Naive B cell (primary cell): Measurements from ENCODE around the gene LILRB5. TPM values are rescaled to one million over a fixed set of nuclear protein-coding genes. Genes with fewer than 3 reads are reported as not detected.

Experiments used
- ATAC-seq, 2 donors: fragments of 150-1000 bp; cut with Tn5 transposase; 2 replicates each; pipeline ENCODE4 v1.10.0; 2021; ENCODE audit warnings: low read depth in 2 of 2, mild to moderate bottlenecking in 2 of 2, moderate library complexity in 2 of 2
- DNase-seq: peaks from one replicate; pipeline ENCODE4 v3.0.0; 2022
- H3K27ac Mint-ChIP-seq, 6 donors: one replicate each; pipeline ENCODE4 v1.8.0; 2020 to 2022; ENCODE audit warnings: mild to moderate bottlenecking in 6 of 6, mixed read lengths in 6 of 6, moderate library complexity in 5 of 6, inconsistent platforms in 2 of 6
- H3K27me3 Mint-ChIP-seq, 3 donors: one replicate each; pipeline ENCODE4 v1.8.0; 2021 to 2022; ENCODE audit warnings: mixed read lengths in 3 of 3, mild to moderate bottlenecking in 1 of 3
- H3K36me3 Mint-ChIP-seq, 2 donors: one replicate each; pipeline ENCODE4 v1.8.0; 2020 to 2022; ENCODE audit warnings: mixed read lengths in 2 of 2, inconsistent platforms in 1 of 2, mild to moderate bottlenecking in 1 of 2
- H3K4me1 Mint-ChIP-seq, 3 donors: one replicate each; pipeline ENCODE4 v1.8.0; 2020 to 2022; ENCODE audit warnings: mixed read lengths in 3 of 3, inconsistent platforms in 1 of 3, mild to moderate bottlenecking in 1 of 3, moderate library complexity in 1 of 3
- H3K4me3 Mint-ChIP-seq, 8 donors: one replicate each; pipeline ENCODE4 v1.8.0; 2020 to 2022; ENCODE audit warnings: mild to moderate bottlenecking in 8 of 8, mixed read lengths in 8 of 8, moderate library complexity in 8 of 8, inconsistent platforms in 2 of 8
- H3K9me3 Mint-ChIP-seq, 7 donors: one replicate each; pipeline ENCODE4 v1.8.0; 2020 to 2022; ENCODE audit warnings: mixed read lengths in 7 of 7, mild to moderate bottlenecking in 5 of 7, inconsistent platforms in 2 of 7, moderate library complexity in 1 of 7
- polyA plus RNA-seq, 6 donors: library from polyadenylated mRNA; unstranded; fragments of 300-500 nt; fragmentation: Illumina TruSeq; gene quantifications; one replicate each; pipeline ENCODE4 v1.2.3, GENCODE V29; 2021; ENCODE audit warnings: low read depth in 6 of 6

LILRB5 gene
- polyA plus RNA-seq, 6 donors from 2014 or later = not detected

GRCh38 chr19:54201980-54202379 is 55.1 kb downstream of the LILRB5 start:
- peaks cover 36 to 60% (median 36%) of the 10 kb centered on the region in 3 donors for H3K4me1 Mint-ChIP-seq
- no peak for ATAC-seq
- no peaks in the 10 kb centered on the region for H3K36me3 Mint-ChIP-seq
- no peaks in the 10 kb centered on the region for H3K27me3 Mint-ChIP-seq
- no peaks in the 10 kb centered on the region for H3K9me3 Mint-ChIP-seq
- no peak for DNase-seq
- peak overlapping the region in 4 of 6 donors; percentile 41 to 100 (median 98) for H3K27ac Mint-ChIP-seq
- peak overlapping the region; percentile 91 to 100 (median 98) for H3K4me3 Mint-ChIP-seq

- no peaks in the 10 kb centered on the region for H3K36me3 Mint-ChIP-seq
- H3K9me3 Mint-ChIP-seq = no peaks in the 10 kb centered on the region
- DNase-seq (no peak), ATAC-seq (no peak)
- peaks cover 32 to 59% (median 36%) of the 10 kb centered on the region in 3 donors for H3K4me1 Mint-ChIP-seq
- peak overlapping the region; percentile 91 to 100 (median 98) for H3K4me3 Mint-ChIP-seq
- H3K27me3 Mint-ChIP-seq = no peaks in the 10 kb centered on the region
- H3K27ac Mint-ChIP-seq = peak overlapping the region; percentile 97 to 100 (median 99)
These were observed 55.8 kb downstream of the LILRB5 start for GRCh38 chr19:54201172-54201701.

Other genes with a start within 250 kb of the LILRB5 start
- under 1 TPM in 1 of 6 donors, not detected in 5; 0.89 TPM for gene VSTM1, start 193.4 kb downstream of the LILRB5 start, polyA plus RNA-seq
- gene TARM1, start 175.9 kb downstream of the LILRB5 start, polyA plus RNA-seq = not detected
- gene OSCAR, start 156.5 kb downstream of the LILRB5 start, polyA plus RNA-seq = under 1 TPM in 1 of 6 donors, not detected in 5; 0.73 TPM
- gene NDUFA3, start 154.4 kb downstream of the LILRB5 start, polyA plus RNA-seq = 100 to 1,000 TPM; 288 to 486 (median 357) TPM
- 10 to 100 TPM in 2 of 6 donors, 1 to 10 TPM in 4; 7.2 to 11.6 (median 9.2) TPM for gene TFPT, start 141.6 kb downstream of the LILRB5 start, polyA plus RNA-seq
- 10 to 100 TPM; 59.3 to 83.7 (median 62.6) TPM for gene PRPF31, start 141.5 kb downstream of the LILRB5 start, polyA plus RNA-seq
- 10 to 100 TPM in 1 of 6 donors, 1 to 10 TPM in 5; 2.7 to 12.9 (median 6.9) TPM for gene CNOT3, start 119.5 kb downstream of the LILRB5 start, polyA plus RNA-seq
- gene LENG1, start 97.6 kb downstream of the LILRB5 start, polyA plus RNA-seq = 10 to 100 TPM in 5 of 6 donors, 1 to 10 TPM in 1; 9.3 to 15.3 (median 12.0) TPM
- gene TMC4, start 84.1 kb downstream of the LILRB5 start, polyA plus RNA-seq = not detected
- gene MBOAT7, start 67.7 kb downstream of the LILRB5 start, polyA plus RNA-seq = 10 to 100 TPM in 4 of 6 donors, 1 to 10 TPM in 2; 7.0 to 13.5 (median 11.3) TPM
- 10 to 100 TPM; 22.3 to 40.0 (median 32.1) TPM for gene TSEN34, start 66.0 kb downstream of the LILRB5 start, polyA plus RNA-seq
- gene RPS9, start 56.4 kb downstream of the LILRB5 start, polyA plus RNA-seq = 1,000 to 10,000 TPM in 3 of 6 donors, 100 to 1,000 TPM in 3; 849 to 1,278 (median 1,006) TPM
- gene LILRB3, start 34.3 kb downstream of the LILRB5 start, polyA plus RNA-seq = 1 to 10 TPM in 1 of 6 donors, under 1 TPM in 5; 0.29 to 4.6 (median 0.39) TPM
- gene LILRA6, start 14.5 kb downstream of the LILRB5 start, polyA plus RNA-seq = 1 to 10 TPM in 1 of 6 donors, under 1 TPM in 2, not detected in 3; 0.18 to 1.5 (median 0.66) TPM
- gene LILRB2, start 23.8 kb upstream of the LILRB5 start, polyA plus RNA-seq = 1 to 10 TPM in 2 of 6 donors, under 1 TPM in 3, not detected in 1; 0.36 to 1.6 (median 0.76) TPM
- gene LILRA5, start 55.9 kb upstream of the LILRB5 start, polyA plus RNA-seq = 1 to 10 TPM in 1 of 6 donors, under 1 TPM in 3, not detected in 2; 0.29 to 1.1 (median 0.76) TPM
- 10 to 100 TPM in 3 of 6 donors, 1 to 10 TPM in 3; 7.1 to 25.7 (median 10.3) TPM for gene LILRA4, start 81.9 kb upstream of the LILRB5 start, polyA plus RNA-seq
- gene LAIR1, start 107.7 kb upstream of the LILRB5 start, polyA plus RNA-seq = 100 to 1,000 TPM; 129 to 246 (median 160) TPM
- gene TTYH1, start 158.2 kb upstream of the LILRB5 start, polyA plus RNA-seq = under 1 TPM in 3 of 6 donors, not detected in 3; 0.06 to 0.09 (median 0.08) TPM
- gene LENG8, start 191.9 kb upstream of the LILRB5 start, polyA plus RNA-seq = 10 to 100 TPM in 2 of 6 donors, 1 to 10 TPM in 4; 4.0 to 17.4 (median 8.6) TPM
- gene LENG9, start 206.5 kb upstream of the LILRB5 start, polyA plus RNA-seq = under 1 TPM in 5 of 6 donors, not detected in 1; 0.20 to 0.62 (median 0.31) TPM
- not detected for gene CDC42EP5, start 216.0 kb upstream of the LILRB5 start, polyA plus RNA-seq
- gene LAIR2, start 245.6 kb upstream of the LILRB5 start, polyA plus RNA-seq = under 1 TPM in 3 of 6 donors, not detected in 3; 0.55 to 0.93 (median 0.66) TPM